Kidney epithelial cell (primary cell): Measurements from ENCODE around the gene EPB41L4B. TPM values are rescaled to one million over a fixed set of nuclear protein-coding genes. Genes with fewer than 3 reads are reported as not detected.

Source experiments
- DNase-seq: peaks from one replicate; pipeline ENCODE4 v3.0.0-alpha.2; 2010; ENCODE audit warnings: low read depth
- H3K27me3 ChIP-seq: 2 replicates; pipeline ENCODE4 v1.6.0; 2011; ENCODE audit warnings: low read length; ENCODE audit not compliant: control insufficient read depth, insufficient read depth
- H3K36me3 ChIP-seq: 2 replicates; pipeline ENCODE4 v1.5.1; 2011; ENCODE audit warnings: low read length; ENCODE audit not compliant: control insufficient read depth, insufficient read depth
- H3K4me3 ChIP-seq: 2 replicates; pipeline ENCODE4 v1.5.1; 2011; ENCODE audit warnings: low read depth, mild to moderate bottlenecking, control low read depth, low read length
- total RNA-seq: library from RNA; depleted of rRNA; stranded (reverse); fragments of >200 nt; gene quantifications from 2 replicates; pipeline ENCODE4 v1.2.3, GENCODE V29; 2015
- TF ChIP-seq, protein P1 (sequence below): IDR thresholded peaks from 2 replicates; pipeline ENCODE4 v1.5.1; 2011; ENCODE audit warnings: mild to moderate bottlenecking, moderate library complexity, low read length, control low read depth, inconsistent platforms; ENCODE audit not compliant: insufficient read depth, poor library complexity, severe bottlenecking

Gene EPB41L4B
- total RNA-seq, 1 donor from 2014 or later, result 11.0 TPM

GRCh38 chr9:109299891-109300290, 21.0 kb downstream of the EPB41L4B start:
- Histone ChIP-seq H3K4me3 (no peak overlapping the region), H3K36me3 (no peaks in the 10 kb centered on the region), H3K27me3 (no peaks in the 10 kb centered on the region)
- DNase-seq, result no peak
- TF ChIP-seq, protein P1, sequence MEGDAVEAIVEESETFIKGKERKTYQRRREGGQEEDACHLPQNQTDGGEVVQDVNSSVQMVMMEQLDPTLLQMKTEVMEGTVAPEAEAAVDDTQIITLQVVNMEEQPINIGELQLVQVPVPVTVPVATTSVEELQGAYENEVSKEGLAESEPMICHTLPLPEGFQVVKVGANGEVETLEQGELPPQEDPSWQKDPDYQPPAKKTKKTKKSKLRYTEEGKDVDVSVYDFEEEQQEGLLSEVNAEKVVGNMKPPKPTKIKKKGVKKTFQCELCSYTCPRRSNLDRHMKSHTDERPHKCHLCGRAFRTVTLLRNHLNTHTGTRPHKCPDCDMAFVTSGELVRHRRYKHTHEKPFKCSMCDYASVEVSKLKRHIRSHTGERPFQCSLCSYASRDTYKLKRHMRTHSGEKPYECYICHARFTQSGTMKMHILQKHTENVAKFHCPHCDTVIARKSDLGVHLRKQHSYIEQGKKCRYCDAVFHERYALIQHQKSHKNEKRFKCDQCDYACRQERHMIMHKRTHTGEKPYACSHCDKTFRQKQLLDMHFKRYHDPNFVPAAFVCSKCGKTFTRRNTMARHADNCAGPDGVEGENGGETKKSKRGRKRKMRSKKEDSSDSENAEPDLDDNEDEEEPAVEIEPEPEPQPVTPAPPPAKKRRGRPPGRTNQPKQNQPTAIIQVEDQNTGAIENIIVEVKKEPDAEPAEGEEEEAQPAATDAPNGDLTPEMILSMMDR, result no peak

- TF ChIP-seq, protein P1, result no peak
- Histone ChIP-seq H3K36me3 (no peaks in the 10 kb centered on the region), H3K27me3 (no peaks in the 10 kb centered on the region), H3K4me3 (no peak overlapping the region)
- DNase-seq, result peak; percentile 65
Measured at GRCh38 chr9:109297899-109298298, 23.0 kb downstream of the EPB41L4B start.

DNA sequence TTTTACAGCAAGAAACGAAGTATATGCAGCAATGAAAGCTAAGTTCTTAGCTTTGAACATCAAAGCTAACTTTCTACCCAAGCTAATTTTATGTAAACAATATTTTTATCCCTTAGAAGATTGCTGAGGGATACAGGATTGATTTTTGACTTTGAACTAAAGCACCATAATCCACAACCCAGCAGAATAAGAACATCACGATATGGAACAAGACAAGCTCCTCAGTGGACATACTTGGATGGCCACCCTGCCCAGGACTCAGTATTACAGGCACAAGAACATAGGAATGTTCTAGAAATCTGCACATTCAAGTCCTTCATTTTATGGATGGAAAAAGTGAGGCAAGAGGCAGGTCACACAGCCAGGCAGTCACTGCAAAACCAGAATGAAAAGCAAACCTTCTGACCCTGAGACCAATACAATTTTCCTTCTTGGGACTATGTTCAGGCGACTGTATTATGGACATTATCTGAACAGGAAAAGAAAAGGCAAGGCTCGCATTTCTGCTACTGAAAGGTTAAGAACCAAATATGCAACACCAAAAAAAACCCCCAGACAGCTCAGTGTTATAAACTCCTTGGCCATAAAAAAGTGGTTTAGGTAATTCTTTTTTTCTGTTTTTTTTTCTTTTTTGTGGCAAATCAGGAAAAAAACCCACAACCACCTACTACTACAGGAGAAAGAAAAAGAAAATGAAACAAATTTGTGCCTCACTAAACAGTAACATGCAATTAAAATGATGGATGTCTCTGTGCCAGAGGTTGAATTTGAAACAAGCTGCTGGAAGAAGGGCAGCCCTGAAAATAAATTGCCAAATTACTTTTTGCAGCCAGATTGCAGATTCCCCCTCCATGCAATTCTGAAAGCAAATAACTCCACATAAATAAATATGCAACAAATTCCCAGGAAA, 25.4 kb downstream of the EPB41L4B start:
- TF ChIP-seq, protein P1, result no peak
- Histone ChIP-seq H3K4me3 (no peak overlapping the region), H3K27me3 (no peaks in the 10 kb centered on the region), H3K36me3 (no peaks in the 10 kb centered on the region)
- no peak for DNase-seq

- TF ChIP-seq, protein P1, result no peak
- Histone ChIP-seq H3K27me3 (no peaks in the 10 kb centered on the region), H3K36me3 (no peaks in the 10 kb centered on the region), H3K4me3 (no peak overlapping the region)
- no peak for DNase-seq
Measured at GRCh38 chr9:109290385-109290784, 30.5 kb downstream of the EPB41L4B start.

- Histone ChIP-seq H3K4me3 (no peak overlapping the region), H3K36me3 (no peaks in the 10 kb centered on the region), H3K27me3 (no peaks in the 10 kb centered on the region)
- DNase-seq, result no peak
- TF ChIP-seq, protein P1, result no peak
Measured at GRCh38 chr9:109289931-109290330, 30.9 kb downstream of the EPB41L4B start.
